Brain microvascular endothelial cell (primary cell): ENCODE results near the gene SLFN12L.

Experiments used
- DNase-seq: peaks from one replicate; pipeline ENCODE4 v3.0.0-alpha.2; 2020
- H3K27ac ChIP-seq: fragments of 250-450 bp; sonication (Bioruptor Pico); 2 replicates; pipeline ENCODE4 v1.5.1; 2020; ENCODE audit warnings: mild to moderate bottlenecking, moderate library complexity
- H3K27me3 ChIP-seq: fragments of 250-450 bp; sonication (Bioruptor Pico); replicated peaks from 2 replicates; pipeline ENCODE4 v1.5.1; 2020; ENCODE audit warnings: mild to moderate bottlenecking
- H3K36me3 ChIP-seq: fragments of 250-450 bp; sonication (Bioruptor Pico); replicated peaks from 2 replicates; pipeline ENCODE4 v1.5.1; 2020; ENCODE audit warnings: mild to moderate bottlenecking
- H3K4me3 ChIP-seq: 2 replicates; pipeline ENCODE4 v1.5.1; 2011; ENCODE audit warnings: low read depth, mild to moderate bottlenecking, control low read depth, low read length, moderate library complexity
- in situ Hi-C: cut with HindIII; loops from 2 replicates; pipeline ENCODE4 v1.10.0; 2017; ENCODE audit warnings: low sequenced_read_pairs, low pct_ligation_motif_present
- TF ChIP-seq, protein P1 (sequence below): IDR thresholded peaks from 2 replicates; pipeline ENCODE4 v1.5.1; 2011; ENCODE audit warnings: low read depth, mild to moderate bottlenecking, moderate library complexity, low read length, control low read depth, inconsistent platforms; ENCODE audit errors: missing control alignments

The SLFN12L gene

DNA sequence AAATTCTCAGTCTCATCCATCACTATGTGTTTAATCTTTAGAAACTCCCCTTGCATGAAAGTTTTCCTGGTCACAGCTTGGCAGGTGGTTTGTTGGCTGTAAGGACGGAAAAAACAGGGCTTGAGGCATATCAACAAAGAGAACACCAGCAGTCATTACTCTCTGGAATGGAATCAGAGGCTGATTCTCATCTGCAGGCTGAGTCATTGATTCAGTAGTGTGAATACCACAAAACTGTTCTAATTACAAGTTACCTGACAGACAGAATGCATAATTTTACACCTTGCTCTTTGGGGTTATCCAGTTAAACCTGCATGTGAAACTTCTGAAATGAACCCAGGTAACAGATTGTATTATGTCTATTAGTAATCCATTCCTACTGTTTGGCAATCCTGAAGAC is 11.5 kb upstream of the SLFN12L start:
- DNase-seq: no peak
- no peaks in the 10 kb centered on the region for H3K36me3 ChIP-seq
- no peak overlapping the region for H3K4me3 ChIP-seq
- no peak overlapping the region for H3K27ac ChIP-seq
- in situ Hi-C loops: loop anchor here (25.0 kb wide), 1 partner anchor 237 kb away; no protein-coding TSS in a partner anchor
- peaks cover 8% of the 10 kb centered on the region for H3K27me3 ChIP-seq
- TF ChIP-seq, protein P1, sequence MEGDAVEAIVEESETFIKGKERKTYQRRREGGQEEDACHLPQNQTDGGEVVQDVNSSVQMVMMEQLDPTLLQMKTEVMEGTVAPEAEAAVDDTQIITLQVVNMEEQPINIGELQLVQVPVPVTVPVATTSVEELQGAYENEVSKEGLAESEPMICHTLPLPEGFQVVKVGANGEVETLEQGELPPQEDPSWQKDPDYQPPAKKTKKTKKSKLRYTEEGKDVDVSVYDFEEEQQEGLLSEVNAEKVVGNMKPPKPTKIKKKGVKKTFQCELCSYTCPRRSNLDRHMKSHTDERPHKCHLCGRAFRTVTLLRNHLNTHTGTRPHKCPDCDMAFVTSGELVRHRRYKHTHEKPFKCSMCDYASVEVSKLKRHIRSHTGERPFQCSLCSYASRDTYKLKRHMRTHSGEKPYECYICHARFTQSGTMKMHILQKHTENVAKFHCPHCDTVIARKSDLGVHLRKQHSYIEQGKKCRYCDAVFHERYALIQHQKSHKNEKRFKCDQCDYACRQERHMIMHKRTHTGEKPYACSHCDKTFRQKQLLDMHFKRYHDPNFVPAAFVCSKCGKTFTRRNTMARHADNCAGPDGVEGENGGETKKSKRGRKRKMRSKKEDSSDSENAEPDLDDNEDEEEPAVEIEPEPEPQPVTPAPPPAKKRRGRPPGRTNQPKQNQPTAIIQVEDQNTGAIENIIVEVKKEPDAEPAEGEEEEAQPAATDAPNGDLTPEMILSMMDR: no peak

- no peak for DNase-seq
- TF ChIP-seq, protein P1: no peak
- Histone ChIP-seq H3K27ac (no peak overlapping the region), H3K27me3 (peaks cover 8% of the 10 kb centered on the region), H3K36me3 (no peaks in the 10 kb centered on the region), H3K4me3 (no peak overlapping the region)
- in situ Hi-C loops: loop anchor here (25.0 kb wide), 1 partner anchor 236 kb away; no protein-coding TSS in a partner anchor
These were observed 10.8 kb upstream of the SLFN12L start for GRCh38 chr17:35548208-35548810.

DNA sequence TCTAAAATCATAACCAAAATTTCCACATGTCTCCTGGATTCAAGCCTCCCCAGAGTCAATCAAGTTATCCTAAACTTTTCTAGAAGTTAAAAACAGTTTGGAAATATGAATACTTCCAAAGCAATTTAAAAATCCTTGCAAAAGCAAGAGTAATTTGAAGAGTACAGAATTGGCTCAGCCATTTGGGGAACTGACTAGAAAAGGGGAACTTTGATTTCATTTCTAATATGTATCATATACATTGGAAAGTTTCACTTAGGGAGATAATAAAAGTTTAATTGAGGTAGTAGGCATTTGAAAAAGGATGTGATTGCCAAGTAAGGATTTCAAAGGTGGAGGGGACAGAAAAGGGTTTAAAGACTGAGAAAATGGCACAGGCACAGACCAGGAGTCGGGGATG is 9.0 kb upstream of the SLFN12L start:
- TF ChIP-seq, protein P1: no peak
- Histone ChIP-seq H3K27me3 (peaks cover 3% of the 10 kb centered on the region), H3K36me3 (no peaks in the 10 kb centered on the region), H3K27ac (no peak overlapping the region), H3K4me3 (no peak overlapping the region)
- DNase-seq: no peak
- in situ Hi-C loops: loop anchor here (25.0 kb wide), 1 partner anchor 234 kb away; no protein-coding TSS in a partner anchor

GRCh38 chr17:35545150-35545549 is 7.7 kb upstream of the SLFN12L start:
- in situ Hi-C loops: loop anchor here (25.0 kb wide), 1 partner anchor 233 kb away; no protein-coding TSS in a partner anchor
- H3K4me3 ChIP-seq: no peak overlapping the region
- no peak overlapping the region for H3K27ac ChIP-seq
- H3K27me3 ChIP-seq: peaks cover 3% of the 10 kb centered on the region
- no peaks in the 10 kb centered on the region for H3K36me3 ChIP-seq
- TF ChIP-seq, protein P1: no peak
- no peak for DNase-seq

DNA sequence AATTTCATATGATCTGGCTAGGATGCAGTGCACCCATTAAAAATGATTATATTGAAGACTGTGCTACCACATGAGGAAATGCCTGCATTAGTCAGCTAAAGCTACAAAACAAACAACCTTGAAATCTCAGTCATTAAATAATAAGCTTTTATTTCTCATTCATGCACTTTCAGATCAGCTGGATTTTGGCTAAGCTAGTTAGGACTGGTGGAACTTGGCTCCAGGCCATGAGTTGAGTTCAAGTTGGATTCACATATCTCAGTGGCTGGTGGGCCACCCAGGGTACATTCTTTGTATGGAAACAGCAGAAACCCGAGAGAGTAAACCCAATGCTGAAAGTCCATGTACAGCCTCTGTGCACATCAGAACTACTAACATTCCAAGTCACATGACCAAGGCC is 6.4 kb upstream of the SLFN12L start:
- no peak overlapping the region for H3K27ac ChIP-seq
- TF ChIP-seq, protein P1: no peak
- in situ Hi-C loops: loop anchor here (25.0 kb wide), 1 partner anchor 232 kb away; no protein-coding TSS in a partner anchor
- DNase-seq: peak; percentile 8
- H3K27me3 ChIP-seq: peaks cover 3% of the 10 kb centered on the region
- no peak overlapping the region for H3K4me3 ChIP-seq
- no peaks in the 10 kb centered on the region for H3K36me3 ChIP-seq
